Left lobe of liver (tissue), 2 donors: ENCODE measurements around the gene TUBGCP6. TPM values are rescaled to one million over a fixed set of nuclear protein-coding genes. Genes with fewer than 3 reads are reported as not detected.

ENCODE experiments used
- ATAC-seq: fragments of 200-7000 bp; cut with Tn5 transposase; one replicate; pipeline ENCODE4 v1.9.1; 2020; ENCODE audit warnings: mild to moderate bottlenecking, moderate library complexity
- DNase-seq: peaks from one replicate; pipeline ENCODE4 v3.0.0-alpha.2; 2020; ENCODE audit warnings: low spot score
- total RNA-seq: library from RNA; stranded (reverse); gene quantifications from one replicate; pipeline ENCODE4 v1.2.1, GENCODE V29; 2021
- donor health status: DM: no; HTN: no; CAD: no; lungs with moderate emphysema.
- donor health status: DM: no; HTN: yes; CAD: no.

The TUBGCP6 gene
- total RNA-seq, 1 donor from 2014 or later: 21.3 TPM

DNA sequence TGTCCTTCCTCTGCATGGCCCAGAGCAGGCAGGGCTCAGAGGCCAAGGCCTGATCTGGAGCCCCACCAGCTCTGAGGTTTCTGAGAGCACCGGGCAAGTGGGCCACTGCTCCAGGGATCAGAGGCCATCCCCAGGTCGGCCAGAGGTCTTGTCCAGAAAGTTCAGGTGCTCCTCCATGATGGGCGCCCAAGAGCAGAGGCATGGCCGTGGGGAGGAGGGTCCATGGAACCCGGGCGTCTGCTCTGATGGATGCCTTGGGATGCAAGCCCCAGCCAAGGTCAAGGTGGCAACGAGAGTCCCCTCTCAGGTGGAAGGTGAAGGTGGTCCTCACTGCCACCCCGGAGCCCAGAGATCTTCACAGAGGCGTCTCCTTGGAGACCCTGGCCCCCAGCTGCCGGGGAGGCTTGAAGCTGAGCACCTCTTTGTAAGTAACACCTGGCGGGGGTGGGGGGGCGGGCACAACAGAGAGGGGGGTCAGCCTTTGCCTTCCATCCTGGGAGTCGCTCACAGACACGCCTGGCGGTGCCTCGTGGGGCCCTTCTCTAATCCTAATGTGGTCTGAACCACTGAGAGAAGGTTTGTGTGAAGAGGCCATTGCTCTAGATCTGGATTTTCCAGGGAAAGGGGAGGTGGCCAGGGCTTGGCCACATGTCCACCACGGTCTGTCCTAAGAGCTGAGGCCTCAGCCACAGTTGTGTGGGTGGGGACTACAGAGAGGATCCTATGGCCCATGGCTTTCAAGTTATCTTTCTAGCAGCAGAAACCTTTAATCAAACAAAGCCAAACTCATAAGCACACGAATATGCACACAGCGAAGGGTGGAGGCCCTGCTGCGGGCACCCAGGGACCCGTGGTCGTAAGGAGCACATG lies 8.5 kb upstream of the TUBGCP6 start:
- ATAC-seq (no peak), DNase-seq (no peak)

GRCh38 chr22:50252082-50253045 lies 7.5 kb upstream of the TUBGCP6 start:
- DNase-seq: peak; percentile 79
- peak; percentile 73 for ATAC-seq

DNA sequence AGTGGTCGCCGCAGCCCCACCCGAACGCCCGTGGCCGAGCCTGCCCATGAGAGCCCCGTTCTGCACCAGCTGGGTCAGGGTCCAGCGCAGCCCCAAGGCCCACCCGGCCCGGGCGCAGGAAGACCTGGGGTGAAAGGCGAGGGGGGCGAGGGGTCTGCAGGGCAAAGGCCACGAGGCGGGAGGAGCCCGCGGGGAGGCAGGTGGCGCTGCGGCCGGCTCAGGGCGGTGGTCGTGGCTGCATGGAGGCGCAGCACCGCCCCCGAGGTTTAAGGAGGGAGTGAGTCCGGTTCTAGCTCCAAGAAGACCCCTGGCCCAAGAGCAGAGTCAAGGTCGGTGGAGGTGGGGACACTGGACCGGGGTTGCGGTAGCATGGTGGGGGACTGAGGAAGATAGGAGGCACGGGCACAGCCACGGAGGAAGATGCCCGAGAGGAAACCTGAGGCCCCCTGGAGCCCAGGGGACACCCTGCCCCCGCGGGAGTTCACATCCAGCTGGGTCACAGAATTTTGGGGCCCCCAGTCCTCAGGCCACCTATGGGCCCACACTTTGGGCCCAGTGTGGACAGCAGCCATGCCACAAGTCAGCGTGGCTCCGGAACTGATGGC lies 6.8 kb upstream of the TUBGCP6 start:
- DNase-seq: no peak
- peak; percentile 4 for ATAC-seq

DNA sequence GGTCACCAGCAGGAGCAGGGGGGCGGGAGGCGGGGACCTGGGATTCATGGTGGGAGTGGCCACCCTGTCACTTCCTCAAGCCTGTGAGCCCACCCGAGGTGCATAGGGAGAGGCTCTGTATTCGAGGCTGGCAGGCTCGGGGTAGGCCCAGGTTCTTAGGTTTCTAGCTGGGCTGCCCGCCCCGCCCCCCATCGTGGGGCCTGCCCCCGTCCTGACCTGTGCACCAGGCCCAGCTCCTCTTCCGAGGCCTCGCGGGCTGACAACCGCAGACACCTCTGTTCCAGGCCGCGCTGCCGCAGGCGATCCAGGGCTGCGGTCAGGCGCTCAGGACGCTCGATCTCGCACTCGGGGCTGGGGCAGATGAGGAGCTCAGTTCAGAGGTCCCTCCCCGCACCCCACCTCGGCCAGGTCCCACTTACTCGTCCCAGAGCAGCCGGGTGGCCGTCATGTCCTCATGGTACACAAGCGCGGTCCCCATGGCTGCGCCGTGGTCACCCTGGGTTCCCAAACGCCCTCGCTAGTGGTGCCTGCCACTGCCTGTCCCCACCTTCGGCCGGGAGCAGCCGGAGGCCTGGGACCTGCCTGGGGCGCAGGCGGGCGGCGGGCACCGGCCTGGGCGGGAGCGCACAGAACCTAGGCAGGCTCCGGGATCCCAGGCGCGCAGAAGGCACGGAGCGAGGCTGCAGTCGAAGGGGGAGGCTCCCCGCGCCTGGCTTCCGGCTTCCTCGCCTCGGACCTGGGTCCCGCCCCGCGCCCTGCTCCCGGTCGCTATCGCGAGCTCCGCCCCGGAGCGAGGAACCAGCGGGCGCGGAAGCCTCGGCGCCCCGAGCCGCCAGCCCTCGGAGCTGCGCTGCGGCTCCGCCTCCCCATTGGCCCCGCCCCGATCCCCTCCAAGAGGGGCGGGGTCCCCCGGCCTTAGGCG lies 6.0 kb upstream of the TUBGCP6 start, which contains the start of gene HDAC10:
HDAC10 (minus strand) TSS at position 711 of the 922 bp plus-strand sequence; CDS start at position 478, 233 bp downstream.
- DNase-seq: peak; percentile 85

GRCh38 chr22:50250249-50250554 lies 5.4 kb upstream of the TUBGCP6 start:
- no peak for DNase-seq
- no peak for ATAC-seq

More for the DNA sequence above, 6.0 kb upstream of the TUBGCP6 start, which contains the start of gene HDAC10:
- ATAC-seq: peak; percentile 82

DNA sequence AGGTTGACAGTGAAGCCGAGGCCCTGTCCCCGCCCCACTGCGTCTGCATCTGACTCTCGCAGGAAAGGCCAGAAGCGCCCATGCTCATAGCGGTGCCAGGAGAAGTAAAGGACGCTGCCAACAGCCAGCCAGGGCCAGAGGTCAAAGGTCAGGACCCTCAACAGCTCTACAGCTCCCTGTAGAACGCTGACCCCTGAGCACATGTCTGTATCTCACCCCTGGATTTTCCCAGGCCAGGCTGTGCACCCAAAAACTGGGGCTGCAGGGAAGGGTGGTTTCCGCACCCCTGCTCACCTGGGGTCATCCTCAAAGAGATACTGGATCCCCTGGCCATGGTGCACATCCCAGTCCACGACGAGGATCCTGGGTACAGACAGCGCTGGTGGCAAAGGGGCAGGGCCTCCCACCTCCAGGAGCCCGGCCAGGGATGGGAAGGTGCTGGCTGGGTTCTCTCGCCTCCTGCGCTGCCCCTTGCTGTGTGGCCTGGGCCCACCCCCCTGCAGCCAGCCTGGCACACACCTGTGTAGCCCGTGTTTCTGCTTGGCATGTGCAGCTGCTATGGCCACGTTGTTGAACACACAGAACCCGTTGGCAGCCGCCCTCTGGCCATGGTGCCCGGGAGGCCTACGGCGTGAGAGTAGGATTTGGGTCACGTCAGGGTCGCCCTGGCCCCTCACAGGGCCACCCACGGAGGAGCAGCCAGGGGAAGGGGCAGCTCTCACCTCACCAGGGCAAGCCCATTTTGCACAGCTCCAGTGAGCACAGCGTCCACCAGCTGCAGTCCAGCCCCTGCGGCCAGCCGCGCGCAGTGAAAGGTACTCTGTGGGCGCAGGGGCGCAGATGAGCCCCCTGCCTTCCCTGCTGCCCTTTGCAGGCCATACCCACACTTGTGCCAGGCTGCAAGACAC lies 4.8 kb upstream of the TUBGCP6 start:
- DNase-seq: no peak
- ATAC-seq: no peak

DNA sequence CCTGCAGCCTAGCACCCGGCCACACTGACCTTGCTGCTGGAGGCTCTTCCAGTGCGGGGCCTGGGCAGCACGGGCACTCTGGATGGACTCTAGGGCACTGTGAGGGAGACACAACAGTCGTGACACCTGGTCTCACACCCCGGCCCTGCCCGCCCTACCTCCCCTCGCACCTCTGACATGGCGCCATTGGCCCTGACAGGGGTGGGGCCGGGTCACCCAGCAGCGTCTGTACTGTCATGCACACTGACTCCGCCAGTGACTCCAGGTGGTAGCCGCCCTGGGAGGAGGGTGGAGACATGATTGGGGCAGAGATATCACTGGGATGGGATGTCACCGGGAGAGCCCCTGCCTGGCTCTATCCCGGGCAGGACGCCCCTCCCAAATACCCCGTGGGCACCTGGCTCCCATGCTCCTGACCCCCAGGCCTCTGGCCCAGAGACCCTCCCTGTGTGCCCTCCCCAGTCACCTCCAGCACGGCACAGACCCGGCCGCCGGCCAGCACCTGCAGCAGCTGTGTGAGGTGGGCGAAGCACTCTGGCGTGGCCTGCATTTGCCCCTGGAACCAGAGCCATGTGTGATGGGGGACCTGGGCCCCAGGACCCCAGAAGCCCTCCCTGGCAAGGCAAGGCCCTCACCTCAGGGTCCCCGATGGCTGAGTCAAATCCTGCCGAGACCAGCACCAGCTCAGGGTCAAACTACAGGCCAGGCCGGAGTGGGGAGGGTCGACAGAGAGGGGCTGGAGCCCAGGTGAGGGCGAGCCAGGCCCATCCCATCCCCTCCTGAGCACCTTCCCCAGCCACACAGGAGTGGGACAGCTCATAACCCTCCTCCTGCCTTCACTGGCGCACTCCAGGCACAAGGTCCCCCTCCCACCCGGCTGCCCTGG lies 3.6 kb upstream of the TUBGCP6 start:
- no peak for DNase-seq

GRCh38 chr22:50247748-50248147 lies 2.9 kb upstream of the TUBGCP6 start:
- no peak for ATAC-seq
- DNase-seq: no peak

More for the DNA sequence above, 3.6 kb upstream of the TUBGCP6 start:
- no peak for ATAC-seq

DNA sequence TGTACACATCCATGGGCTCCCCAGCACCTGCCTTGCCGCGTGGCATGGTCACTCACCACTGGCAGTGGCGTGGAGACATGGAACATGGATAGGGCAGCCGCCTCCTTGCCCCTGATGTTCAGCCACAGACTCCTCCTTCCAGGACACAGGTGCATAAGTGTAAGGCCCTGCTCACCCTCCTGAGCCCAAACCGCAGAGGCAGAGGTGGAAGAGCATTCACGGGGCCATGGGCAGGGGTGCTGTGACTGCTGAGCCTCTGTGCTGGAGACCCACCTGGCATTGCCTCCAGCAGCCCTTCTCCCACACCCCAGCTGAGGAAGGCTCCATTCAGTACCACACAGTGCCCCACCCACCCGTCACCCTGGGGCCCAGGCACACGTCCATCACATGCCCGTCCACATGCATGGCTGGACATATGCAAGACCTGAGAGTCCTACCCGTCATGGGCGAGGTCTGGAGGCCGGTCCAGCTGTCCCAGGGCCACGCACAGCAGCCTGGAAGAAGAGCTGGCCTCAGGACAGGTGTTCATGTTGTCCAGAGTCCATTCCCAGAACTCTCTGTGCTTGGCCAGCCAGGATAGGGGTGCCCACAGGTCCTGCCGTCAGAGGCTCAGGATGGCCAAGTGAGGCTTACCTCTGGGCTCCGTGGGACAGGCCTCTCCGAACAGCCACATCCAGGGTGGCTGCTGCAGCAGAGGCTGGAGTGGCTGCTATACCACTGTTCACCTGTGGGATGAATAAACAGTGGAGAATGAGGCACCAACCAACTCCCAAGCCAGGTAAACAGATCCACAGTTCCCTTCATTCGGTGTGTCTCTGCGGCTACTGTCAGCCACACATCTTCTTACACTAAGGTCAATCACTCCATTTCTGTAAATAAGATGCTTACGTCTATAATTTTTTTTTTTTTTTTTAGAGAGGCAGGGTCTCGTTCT lies 1.7 kb upstream of the TUBGCP6 start:
- DNase-seq (no peak), ATAC-seq (no peak)

GRCh38 chr22:50245214-50246072 lies 620 bp upstream of the TUBGCP6 start:
- ATAC-seq (peak; percentile 49), DNase-seq (no peak)

GRCh38 chr22:50243685-50244419 lies 971 bp downstream of the TUBGCP6 start:
- ATAC-seq: peak; percentile 47
- no peak for DNase-seq

- ATAC-seq: no peak
- DNase-seq: no peak
Measured at GRCh38 chr22:50242406-50242949, 2.3 kb downstream of the TUBGCP6 start.

DNA sequence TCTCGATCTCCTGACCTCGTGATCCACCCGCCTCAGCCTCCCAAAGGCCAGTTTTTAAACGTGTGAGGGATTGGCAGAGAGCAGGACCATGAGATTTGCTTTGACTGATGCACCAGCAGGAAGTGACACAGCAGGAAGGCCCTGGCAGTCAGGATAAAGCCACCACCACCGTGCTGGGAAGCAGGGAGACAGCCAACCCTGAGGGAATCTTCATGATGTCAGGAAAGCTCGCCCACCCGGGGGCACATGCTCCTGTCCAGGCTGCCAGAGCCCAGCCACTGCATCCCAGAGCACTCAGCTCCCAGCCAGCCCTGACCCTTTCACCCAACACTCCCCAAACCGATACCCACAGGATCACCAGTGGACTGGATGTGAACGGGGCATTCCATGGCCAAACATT lies 6.1 kb downstream of the TUBGCP6 start:
- ATAC-seq: no peak
- DNase-seq: no peak

DNA sequence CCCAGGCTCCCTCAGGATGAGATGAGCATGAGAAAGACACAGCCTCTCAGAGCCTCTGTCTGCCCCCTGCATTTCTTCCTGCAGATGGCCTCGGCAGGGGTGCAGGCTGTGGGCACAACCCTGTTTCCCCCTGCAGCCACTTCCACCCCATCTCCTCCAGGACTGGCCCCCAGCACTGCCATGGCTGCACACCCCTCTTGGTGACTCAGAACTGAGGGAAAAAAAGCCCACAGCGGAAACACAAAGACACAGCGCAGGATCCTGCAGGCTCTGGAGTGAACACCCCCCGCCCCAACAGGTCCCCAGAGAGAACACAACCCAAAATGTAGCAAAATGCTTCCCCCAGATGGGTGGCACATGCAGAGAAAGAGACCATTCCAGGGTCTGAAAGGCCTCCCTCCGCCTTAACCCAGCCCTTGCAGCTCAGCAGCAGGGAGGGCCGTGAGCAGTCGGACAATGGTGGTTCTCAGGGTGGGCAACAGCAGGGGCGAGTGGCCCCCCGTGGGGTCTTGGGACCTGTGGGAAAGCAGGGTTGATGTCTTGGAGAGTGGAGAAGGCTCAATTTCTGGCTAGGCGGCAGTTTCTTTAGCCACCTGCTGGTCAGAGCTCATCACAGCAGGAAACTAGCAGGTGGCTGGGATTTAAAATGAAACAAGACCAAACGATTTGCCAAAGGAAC lies 8.0 kb downstream of the TUBGCP6 start:
- ATAC-seq (peak; percentile 60), DNase-seq (no peak)
